GM19397 (cell line): ENCODE results near the gene CCDC93.

Source experiments
- ATAC-seq: cut with Tn5 transposase; IDR thresholded peaks from one replicate; pipeline ENCODE4 v1.9.1; 2021; ENCODE audit warnings: mild to moderate bottlenecking, moderate library complexity; ENCODE audit not compliant: unreplicated experiment

The CCDC93 gene

DNA sequence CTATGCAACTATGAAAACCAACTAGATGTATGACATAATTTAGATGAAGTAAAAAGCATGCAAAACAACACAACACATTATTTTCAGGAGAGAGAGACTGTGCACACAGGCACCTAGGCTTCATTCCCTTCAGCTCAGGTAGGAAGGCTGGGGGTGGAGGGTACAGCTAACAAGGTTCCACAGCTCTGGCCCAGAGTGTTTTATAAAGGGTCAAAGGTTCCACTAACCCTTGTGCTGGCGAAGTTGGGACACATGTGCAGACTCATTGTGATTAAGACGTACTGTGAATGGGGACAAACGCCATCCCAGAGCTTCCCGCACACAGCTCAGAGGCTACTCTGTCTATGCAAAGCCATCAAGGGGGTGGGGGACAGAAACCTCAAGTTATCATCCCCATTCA is 19.1 kb downstream of the CCDC93 start:
- ATAC-seq, result no peak

DNA sequence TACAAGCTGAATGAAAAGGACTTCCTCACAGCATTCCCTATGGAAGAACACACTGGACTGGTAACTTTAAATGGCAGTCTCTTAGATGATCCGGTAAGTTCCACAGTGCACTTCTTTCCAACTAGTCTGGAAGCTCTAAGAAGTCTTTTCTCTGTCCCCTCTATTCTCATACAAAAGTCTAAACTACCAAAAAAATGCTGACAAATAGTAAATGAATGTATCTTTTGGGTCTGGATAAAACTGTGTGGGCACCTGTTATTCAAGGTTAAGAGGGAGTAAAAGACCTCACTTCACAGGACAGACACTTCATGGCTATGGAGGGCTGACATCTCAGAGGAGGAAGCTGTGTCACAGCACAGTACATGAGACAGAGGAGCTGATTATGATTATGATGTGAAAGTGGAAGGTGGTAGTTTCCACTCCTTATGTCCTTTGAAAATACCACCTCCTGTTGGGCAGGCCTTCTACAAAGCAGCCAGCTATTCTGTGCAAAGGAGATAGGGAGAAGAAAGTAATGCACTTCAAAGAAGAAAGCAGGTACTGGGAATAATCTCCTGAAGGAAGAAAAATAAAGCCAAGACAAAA is 23.9 kb downstream of the CCDC93 start:
- no peak for ATAC-seq

DNA sequence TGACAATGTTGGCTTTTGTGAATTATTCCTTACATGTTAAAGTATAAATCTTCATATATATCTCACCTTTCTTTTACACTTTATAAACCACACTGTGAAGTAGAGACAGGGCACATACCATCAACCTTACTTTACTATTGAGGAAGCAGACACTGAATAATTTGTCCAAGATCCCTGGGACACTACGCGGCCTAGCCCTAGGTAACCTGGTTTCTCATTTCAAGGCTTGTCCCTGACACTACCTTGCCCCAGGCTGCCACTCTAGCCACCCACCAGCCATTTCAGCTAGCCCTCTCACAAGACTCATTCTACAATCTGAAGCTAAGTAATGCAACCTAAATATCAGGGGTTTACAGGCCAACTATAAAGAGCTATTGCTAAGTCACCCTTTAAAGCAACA is 26.7 kb downstream of the CCDC93 start:
- no peak for ATAC-seq

DNA sequence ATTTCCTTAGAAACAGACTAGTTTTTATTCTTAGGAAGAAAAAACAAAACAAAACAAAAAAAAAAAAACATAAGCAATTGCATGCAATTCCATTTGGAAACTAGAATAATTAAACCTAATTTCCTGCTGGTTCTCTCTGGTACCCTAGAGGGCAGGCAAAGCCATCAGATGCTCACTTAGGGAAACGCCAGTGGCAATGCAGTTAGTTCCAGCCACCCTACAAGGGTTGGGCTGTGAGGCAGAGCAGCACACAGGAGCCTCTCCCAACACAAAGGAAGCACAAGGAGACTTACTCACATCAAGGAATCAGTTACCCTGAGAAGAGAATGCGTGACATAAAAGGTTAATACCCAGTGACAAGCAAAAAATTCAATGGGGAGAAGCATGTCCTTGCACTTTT is 28.8 kb downstream of the CCDC93 start:
- no peak for ATAC-seq

DNA sequence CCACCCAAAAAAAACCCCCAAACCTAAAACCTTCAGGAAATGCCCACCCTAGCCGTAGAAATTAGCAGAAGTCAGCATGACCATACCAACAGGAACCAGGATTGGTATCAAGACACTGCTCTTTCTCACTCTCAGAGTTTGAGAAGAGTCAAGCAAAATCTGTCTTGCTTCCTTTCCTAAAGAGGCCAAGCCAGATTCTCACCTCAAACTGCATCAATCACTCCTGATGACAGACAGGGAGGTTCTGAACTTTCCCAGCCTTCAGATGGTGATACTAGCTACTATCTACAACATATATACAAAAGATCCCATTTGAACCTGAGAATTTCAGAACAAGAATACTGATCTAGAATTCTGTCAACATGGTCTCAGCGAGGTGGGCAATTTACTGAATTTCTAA is 29.7 kb downstream of the CCDC93 start:
- no peak for ATAC-seq

DNA sequence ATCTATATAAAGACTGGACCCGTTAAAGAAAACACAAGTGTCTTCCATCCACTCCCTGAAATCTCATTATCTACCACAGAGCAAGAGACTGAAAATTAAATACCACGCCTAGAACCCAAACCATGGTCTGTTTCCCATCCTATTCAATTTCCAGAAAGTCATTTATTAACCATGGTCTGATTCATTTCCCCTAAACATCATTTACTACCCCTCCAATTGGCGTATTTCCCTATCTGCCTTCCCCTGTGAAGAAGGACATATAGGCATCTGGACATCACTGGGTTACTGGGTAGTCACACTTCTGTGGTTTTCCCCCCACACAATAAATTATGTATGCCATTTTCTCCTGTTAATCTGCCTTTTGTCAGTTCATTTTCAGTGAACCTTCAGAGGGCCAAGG is 30.8 kb downstream of the CCDC93 start:
- ATAC-seq, result no peak

DNA sequence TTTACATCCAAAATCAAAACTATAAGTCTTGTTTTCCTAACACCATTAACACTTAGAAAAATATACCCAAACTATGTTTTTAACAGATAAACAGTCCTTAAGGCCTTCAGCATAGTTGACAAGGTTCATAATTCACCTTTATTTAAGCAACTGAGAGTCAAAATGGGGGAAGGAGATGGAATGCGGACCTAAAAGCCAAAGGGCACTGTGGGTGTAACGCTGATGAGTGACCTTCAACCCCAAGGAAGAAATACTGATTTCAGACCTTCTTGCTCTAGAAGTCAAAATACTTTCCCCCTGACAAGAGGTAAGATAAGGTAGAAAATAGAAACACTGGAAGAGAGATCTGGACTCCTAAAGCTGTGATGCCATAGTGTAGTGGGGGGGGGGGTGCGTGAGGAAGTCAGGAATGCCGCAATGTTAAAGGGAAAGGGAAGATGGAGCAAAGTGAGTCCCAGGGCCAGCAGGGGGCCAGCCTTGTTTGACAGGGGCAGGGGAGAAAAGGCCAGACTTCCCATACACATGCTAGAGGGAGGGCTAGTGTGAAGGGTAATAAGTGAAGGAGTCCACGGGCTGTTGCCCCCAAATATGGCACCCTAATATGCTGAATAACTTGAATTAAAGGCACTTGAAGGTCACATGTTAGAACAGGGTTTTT is 31.4 kb downstream of the CCDC93 start:
- no peak for ATAC-seq

DNA sequence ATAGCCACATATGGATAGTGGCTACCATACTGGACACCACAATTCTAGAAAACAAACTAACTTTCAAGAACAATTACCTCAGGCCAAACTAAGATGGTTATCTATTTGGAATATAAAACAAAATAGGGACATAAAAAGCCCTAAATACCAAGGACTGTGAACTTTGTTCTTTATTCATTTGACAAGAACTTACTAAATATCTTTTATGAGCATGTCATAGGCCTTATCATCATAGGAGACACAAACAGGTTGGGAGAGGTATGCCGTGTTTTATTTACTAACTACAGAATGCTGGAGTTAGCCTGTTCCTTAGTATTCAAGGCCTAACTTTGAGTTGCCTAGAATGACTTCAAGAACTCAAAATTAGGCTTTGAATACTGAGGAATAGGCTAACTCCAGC is 32.1 kb downstream of the CCDC93 start:
- no peak for ATAC-seq

DNA sequence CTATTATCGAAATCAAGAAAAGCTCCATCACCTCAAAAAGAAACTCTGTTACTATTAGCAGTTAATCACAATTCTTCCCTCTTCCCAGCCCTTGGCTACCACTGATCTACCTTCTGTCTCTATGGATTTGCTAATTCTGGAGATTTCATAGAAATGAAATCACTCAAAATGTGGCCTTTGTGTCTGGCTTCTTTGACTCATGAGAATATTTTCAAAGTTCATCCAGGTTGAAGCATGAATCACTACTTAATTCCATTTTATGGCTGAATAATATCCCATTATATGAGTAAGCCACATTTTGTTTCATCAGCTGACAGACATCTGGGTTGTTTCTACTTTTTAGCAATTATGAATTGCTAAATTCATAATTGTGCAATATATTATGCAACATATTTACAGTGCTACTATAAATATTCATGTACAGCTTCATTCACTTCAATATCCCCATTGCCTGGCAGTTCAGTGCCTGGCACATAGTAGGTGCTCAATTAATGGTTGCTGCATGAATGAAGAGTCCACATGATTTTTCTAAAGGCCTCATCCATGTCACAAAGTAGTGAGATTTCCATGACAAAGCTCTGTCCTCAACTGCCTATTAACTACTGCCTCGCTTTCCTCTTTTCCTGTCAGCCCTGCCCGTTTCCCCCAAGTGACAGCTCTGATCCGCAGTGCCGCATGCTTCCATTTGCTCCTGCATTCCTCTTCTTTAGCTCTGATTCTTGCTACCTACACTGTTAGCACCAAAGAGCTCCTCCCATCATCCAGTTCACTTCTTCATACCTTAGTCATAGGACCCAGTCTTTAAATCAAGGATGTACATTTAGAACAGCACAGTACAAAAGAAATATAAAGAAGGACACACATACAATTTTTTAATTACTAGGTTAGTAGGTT is 32.8 kb downstream of the CCDC93 start:
- no peak for ATAC-seq

DNA sequence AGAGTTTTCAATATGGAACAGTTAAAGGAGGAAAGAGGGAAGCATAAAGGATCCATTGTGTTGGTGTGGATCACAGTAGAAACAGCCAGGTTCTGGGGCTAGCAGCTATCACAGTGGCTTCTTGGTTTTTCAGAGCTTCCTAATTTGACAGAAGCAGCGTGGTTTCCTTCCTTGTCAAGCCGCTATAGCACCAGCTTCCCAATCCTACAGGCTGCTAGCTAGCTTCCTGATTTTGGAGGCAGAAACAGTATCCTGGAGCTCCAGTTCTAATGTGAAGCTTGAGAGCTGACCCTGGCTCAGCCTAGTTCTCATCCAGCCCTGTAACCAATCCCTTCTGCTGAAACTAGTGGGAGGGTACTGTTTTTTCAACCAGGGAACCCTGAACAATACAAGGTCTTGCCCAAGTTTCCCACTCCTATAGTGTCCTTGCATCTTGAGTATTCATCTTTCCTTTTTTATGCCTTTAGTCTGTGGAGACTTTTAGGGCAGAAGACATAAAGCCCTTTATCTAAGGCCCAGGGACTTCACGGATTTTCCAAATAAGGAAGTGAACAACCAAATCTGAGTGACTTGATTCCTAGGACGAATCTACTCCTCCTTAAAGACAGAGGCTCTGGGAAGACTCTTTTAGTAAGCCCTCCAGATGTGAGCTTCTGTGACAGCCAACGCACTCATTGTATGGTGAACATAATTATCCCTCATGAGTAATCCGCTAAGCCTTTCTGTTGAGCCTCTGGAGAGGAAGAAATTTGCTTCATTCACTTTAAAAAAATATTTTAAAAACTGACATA is 33.8 kb downstream of the CCDC93 start:
- ATAC-seq, result no peak

DNA sequence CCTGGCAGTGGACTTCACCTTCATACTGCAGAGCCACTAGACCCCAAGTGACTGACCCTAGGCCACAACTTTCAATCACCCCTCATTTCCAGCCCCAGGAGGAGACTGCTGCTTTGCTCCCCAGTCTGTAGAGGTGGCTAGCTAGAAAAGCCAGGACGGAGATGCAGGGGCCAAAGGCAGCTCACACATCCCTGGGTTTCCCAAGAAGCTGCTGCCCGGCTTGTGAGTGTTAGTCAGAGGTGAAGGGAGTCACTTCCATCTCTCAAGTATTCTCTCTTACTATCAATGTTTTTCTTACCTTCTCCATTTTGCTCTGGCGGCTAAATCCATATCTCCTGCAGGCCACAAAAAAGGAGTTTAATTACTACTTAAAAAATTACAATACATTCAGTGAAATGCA is 36.2 kb downstream of the CCDC93 start:
- ATAC-seq, result no peak

DNA sequence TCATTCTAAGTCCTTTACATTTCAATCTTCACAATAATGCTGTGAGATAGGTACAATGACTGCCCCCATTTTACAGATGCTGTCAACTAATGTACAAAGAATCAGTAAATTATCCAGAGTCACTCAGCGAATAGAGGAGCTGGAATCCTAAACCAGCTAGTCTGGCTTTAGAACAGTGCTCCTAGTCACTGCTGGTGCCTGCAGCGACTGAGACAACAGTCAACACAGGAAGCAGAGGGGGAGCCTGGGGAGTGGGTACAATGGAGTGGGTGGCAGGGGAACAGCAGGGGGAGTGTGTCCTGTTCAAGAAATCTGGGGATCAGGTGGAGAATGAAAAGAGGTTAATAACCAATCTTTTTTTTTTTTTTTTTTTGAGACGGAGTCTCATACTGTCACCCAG is 37.3 kb downstream of the CCDC93 start:
- ATAC-seq, result no peak

DNA sequence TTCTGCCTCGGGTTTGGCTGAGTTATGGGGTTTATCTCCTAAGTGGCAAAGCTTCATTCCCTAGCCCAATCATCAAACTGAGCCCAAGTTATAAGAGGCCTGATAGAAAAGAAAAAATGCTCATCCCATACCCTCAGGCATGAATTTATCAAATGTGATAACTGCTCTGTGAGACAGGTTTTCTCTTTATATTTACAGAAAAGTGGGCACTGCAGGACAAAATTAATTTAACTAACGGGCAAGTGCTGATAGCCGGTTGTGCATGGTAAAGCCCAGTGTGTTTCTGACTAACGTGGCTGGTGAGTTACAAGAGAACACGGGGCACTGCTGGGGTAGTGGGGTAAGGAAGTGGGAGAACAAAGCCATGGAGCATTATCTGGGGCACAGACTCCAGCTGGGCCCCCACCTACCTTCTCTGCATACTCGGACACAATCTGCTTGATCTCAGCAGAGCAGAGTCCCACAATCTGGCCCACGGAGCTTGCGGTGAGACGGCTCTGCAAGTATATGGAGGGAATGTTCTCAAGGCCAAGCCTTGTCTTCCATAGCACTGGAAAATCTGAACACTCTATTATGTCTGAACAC is 40.3 kb downstream of the CCDC93 start:
- no peak for ATAC-seq

DNA sequence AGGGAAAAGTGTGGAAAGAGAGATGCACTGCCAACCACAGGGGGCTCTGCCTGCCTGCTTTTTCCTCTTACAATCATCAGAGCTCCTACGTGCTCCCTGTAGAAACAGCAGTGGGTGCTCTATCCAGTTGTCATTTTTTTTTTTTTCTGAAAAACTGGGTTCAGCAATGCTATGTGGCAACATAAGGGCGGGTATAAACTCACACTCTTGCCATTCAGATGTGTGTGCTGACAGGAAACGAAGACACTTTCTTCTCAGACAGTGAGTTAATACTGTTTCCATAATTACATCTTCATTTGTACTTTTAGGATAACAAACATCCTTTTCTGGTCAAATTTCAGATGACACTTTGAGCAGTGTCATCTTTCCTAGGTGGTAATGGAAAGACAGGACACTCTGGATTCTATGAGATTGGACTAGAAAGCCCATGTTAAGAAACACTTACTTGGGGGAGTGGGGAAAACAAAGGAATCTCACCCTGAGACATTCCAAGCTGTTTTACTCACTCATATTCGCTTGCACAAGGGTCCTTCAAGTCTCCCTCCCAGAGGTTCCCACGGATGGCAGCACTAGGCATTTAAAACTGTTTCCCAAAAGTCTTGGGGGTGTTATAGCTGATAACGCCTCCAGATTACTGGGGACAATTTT is 41.3 kb downstream of the CCDC93 start:
- ATAC-seq, result no peak

DNA sequence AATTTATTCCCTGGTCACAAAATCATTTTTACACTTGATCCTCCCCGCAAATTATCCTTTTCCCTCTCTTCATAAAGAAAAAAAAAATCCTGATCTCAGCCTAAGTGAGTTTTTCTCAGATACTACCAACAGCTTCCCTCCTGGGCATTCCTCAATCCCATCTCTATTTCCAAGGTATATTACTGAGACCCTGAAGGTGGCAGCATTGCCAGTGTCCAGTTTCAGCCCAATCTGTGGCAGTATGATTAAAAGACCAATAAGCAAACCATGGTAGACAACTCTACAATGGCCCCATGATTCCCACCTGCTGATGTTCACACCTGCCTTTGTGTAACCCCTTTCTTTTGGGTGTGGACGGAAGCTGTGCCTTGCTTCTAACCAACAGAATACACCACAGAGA is 45.1 kb downstream of the CCDC93 start:
- ATAC-seq, result no peak

DNA sequence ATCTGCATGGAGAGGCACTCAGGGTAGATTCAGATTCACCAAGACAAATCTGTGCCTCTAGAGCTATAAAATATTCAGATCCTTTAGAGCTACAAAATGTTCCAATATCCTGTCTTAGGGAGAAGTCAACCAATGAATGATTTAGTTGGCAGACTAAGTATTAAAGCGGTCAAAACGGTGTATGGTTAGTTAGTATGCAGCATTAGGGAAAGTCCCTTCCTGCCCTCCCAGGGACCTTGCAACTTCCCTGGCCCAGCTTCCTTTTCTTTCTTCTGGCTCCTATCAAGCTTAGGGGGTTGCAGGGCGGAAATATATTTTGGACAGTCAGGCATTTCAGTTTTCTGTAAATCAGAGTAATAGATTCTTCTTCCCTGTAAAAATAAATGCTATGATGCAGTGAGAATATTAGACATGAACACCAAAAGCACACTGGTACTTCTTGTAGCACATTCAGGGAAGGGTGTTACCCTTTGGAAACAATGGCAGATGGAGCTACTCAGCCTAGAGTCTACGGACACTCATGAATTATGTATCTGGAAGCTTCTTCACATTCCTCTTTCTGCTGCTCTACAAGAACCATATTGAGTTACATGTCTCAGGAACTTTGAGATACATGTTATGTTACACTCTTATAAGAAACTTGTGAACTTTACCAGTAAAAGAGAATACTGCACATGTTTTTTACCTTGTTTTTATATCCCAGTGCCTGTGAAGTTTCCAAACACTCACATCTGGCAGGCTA is 45.7 kb downstream of the CCDC93 start:
- ATAC-seq, result no peak

DNA sequence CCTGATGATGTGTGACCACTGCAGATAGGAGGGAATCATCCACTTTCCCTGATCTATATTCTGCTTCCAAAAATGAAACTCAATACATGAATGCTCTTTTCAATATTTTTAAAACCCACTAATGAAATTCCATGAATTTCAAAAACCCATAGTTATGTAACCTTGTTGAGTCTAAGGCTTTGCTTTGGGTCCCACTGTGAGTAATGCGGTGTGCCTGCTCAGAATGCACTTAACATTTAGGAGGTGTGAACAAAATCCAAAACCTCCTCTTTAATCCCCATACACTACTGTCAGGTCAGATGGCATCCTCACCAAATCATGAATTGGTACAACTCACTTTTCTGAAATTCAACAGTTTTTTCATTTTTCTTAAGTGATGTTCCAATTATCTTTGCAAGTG is 50.4 kb downstream of the CCDC93 start:
- no peak for ATAC-seq

DNA sequence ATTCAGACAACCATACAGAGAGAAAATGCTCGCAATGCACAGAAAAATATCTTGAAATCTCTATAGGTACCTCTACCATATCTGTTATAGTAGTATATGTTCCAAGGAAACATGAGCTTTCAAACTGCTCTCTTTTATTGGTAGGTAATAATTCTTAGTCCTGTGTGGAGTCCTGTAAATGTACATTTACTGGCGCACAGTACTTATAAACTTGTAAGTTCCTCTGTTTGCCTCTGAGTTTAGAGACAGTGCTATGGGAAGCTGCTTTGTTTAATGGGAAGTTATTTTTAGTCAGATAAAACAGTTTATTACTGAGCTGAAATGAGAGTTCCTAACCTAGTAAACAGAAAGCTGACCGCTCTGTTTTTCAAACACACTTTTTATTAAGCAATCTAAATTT is 52.7 kb downstream of the CCDC93 start:
- ATAC-seq, result no peak

DNA sequence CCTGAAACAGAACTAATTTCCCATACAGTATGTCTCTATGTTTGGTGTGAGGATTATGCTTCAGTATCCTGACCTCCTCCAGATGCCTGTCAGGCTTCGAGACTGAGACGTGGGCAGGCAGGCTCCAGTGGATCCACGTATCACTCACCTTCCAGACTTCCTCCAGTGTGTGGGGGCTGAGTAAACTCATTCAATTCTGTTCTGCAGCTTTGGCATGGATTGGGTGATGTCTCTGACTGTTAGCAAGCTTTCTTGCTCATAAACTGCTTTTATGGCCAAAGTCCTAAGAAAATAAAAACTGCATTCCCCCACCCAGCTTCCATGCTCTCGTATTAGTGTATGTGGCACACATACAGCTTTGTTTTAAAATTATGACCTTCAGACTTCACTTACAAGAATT is 53.6 kb downstream of the CCDC93 start:
- no peak for ATAC-seq

DNA sequence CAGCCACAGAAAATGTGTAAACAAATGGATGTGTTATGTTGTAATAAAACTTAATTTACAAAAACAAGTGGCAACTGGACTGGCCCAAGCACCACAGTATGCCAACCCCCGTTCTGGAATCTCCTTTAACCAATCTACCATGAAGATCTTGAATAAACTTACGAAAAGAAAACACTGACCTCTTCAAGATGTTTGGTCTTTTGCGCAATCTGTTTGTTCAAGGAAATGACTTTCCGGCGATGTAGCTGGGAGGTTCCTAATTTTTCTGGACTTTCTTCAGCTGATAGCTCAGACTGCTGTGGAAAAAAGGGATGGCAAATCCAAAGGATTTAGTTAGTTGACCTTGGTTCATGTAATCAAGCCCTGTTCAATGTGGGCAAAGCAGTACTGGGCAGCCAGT is 55.7 kb downstream of the CCDC93 start:
- no peak for ATAC-seq
